Hepatocyte (in vitro differentiated cells): ENCODE data around the gene MRE11. TPM values are rescaled to one million over a fixed set of nuclear protein-coding genes. Genes with fewer than 3 reads are reported as not detected.

ENCODE experiments used
- DNase-seq: peaks from one replicate; pipeline ENCODE4 v3.0.0-alpha.2; 2016; ENCODE audit warnings: low spot score
- H2AFZ ChIP-seq: fragments of 200-600 bp; sonication (generic); 2 replicates; pipeline ENCODE4 v1.6.0; 2016; ENCODE audit warnings: antibody characterized with exemption, mild to moderate bottlenecking
- H3K27ac ChIP-seq: fragments of 200-600 bp; sonication (generic); 2 replicates; pipeline ENCODE4 v1.5.1; 2016; ENCODE audit warnings: mild to moderate bottlenecking
- H3K27me3 ChIP-seq: fragments of 200-600 bp; sonication (generic); 2 replicates; pipeline ENCODE4 v1.6.1; 2016
- H3K36me3 ChIP-seq: fragments of 200-600 bp; sonication (generic); replicated peaks from 2 replicates; pipeline ENCODE4 v1.5.1; 2016; ENCODE audit warnings: low read depth; ENCODE audit not compliant: insufficient read depth
- H3K4me1 ChIP-seq: fragments of 200-600 bp; sonication (generic); 2 replicates; pipeline ENCODE4 v1.5.1; 2016; ENCODE audit warnings: mild to moderate bottlenecking, moderate library complexity; ENCODE audit not compliant: insufficient read depth
- H3K4me2 ChIP-seq: fragments of 200-600 bp; sonication (generic); 2 replicates; pipeline ENCODE4 v1.6.0; 2016
- H3K4me3 ChIP-seq: fragments of 200-600 bp; sonication (generic); 2 replicates; pipeline ENCODE4 v1.5.1; 2016; ENCODE audit warnings: mild to moderate bottlenecking
- H3K79me2 ChIP-seq: fragments of 200-600 bp; sonication (generic); 2 replicates; pipeline ENCODE4 v1.6.0; 2017; ENCODE audit warnings: mild to moderate bottlenecking
- H3K9me2 ChIP-seq: fragments of 200-600 bp; sonication (generic); replicated peaks from 2 replicates; pipeline ENCODE4 v1.6.0; 2017; ENCODE audit warnings: mild to moderate bottlenecking; ENCODE audit not compliant: insufficient read depth
- H3K9me3 ChIP-seq: fragments of 200-600 bp; sonication (generic); 2 replicates; pipeline ENCODE4 v1.5.1; 2016; ENCODE audit warnings: low read depth, mild to moderate bottlenecking
- H4K20me1 ChIP-seq: fragments of 200-600 bp; sonication (generic); 2 replicates; pipeline ENCODE4 v1.6.0; 2016; ENCODE audit warnings: mild to moderate bottlenecking; ENCODE audit not compliant: insufficient read depth, poor library complexity, severe bottlenecking
- CTCF ChIP-seq: fragments of 200-600 bp; sonication (generic); IDR thresholded peaks from 2 replicates; pipeline ENCODE4 v1.5.1; 2016; ENCODE audit warnings: antibody characterized with exemption, mild to moderate bottlenecking; ENCODE audit not compliant: poor library complexity
- EZH2 ChIP-seq: fragments of 200-600 bp; sonication (generic); IDR thresholded peaks from 2 replicates; pipeline ENCODE4 v1.6.1; 2016; ENCODE audit warnings: antibody characterized with exemption, mild to moderate bottlenecking, borderline replicate concordance
- EZH2phosphoT487 ChIP-seq: fragments of 200-600 bp; sonication (generic); IDR thresholded peaks from one replicate; pipeline ENCODE4 v1.6.1; 2018; ENCODE audit warnings: antibody characterized with exemption, mild to moderate bottlenecking, low read depth, moderate library complexity; ENCODE audit not compliant: unreplicated experiment, severe bottlenecking
- WGBS: methylation state at CpG from one replicate; pipeline ENCODE4 v1.1.6; 2016; ENCODE audit warnings: low lambda C conversion rate; ENCODE audit errors: missing lambda C conversion rate; 5-methylcytosine and 5-hydroxymethylcytosine counted together
- polyA plus RNA-seq: library from polyadenylated mRNA; unstranded; fragments of >200 nt; fragmentation: Nextera tagmentation; extraction: Ambion mirVana; gene quantifications from 2 replicates; pipeline ENCODE4 v1.2.1, GENCODE V29; 2016
- total RNA-seq: library from RNA; depleted of rRNA; stranded (reverse); fragments of >200 nt; gene quantifications from 2 replicates; pipeline ENCODE4 v1.2.3, GENCODE V29; 2014

Gene MRE11
- total and polyA plus RNA-seq, 2 experiments from 2014 or later: 9.4 to 17.6 TPM

DNA sequence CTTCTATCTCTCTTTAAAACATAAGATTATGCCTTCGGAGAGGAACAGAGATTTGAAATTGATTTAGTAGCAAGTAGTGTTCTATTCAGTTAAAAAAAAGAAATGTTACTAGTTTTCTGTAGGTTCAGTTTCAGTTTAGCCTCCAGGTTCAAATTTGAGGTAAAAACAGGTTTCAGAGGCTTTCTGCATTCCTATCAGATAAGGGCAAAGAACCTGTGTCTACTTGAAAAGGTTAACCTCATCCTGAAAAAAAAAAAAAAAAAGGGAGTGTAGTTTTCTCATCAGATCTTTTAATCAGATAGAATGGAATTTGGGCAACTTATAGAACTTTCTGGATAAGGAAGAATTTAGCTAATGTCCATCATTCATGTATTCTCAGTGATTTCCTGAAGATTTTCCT lies 30.7 kb upstream of the MRE11 start:
- peaks cover 11% of the 10 kb centered on the region for H3K4me1 ChIP-seq
- H2AFZ ChIP-seq: no peak overlapping the region
- TF ChIP-seq EZH2: no peak
- H3K36me3 ChIP-seq: no peaks in the 10 kb centered on the region
- H3K4me2 ChIP-seq: no peak overlapping the region
- H3K9me3 ChIP-seq: no peaks in the 10 kb centered on the region
- no peaks in the 10 kb centered on the region for H4K20me1 ChIP-seq
- WGBS: 93% methylated on average over 1 of the region's 1 CpG
- H3K27ac ChIP-seq: no peak overlapping the region
- DNase-seq: no peak
- no peaks in the 10 kb centered on the region for H3K27me3 ChIP-seq
- no peaks in the 10 kb centered on the region for H3K79me2 ChIP-seq
- no peaks in the 10 kb centered on the region for H3K9me2 ChIP-seq
- H3K4me3 ChIP-seq: no peak overlapping the region

- H3K4me2 ChIP-seq: no peak overlapping the region
- H4K20me1 ChIP-seq: no peaks in the 10 kb centered on the region
- H3K36me3 ChIP-seq: no peaks in the 10 kb centered on the region
- no peaks in the 10 kb centered on the region for H3K9me3 ChIP-seq
- TF ChIP-seq EZH2 (no peak), CTCF (peak; percentile 33)
- no peak for DNase-seq
- WGBS: 57% methylated on average over 5 of the region's 5 CpGs
- no peaks in the 10 kb centered on the region for H3K27me3 ChIP-seq
- no peak overlapping the region for H2AFZ ChIP-seq
- no peak overlapping the region for H3K4me3 ChIP-seq
- no peaks in the 10 kb centered on the region for H3K79me2 ChIP-seq
- H3K27ac ChIP-seq: no peak overlapping the region
- H3K4me1 ChIP-seq: peaks cover 11% of the 10 kb centered on the region
- no peaks in the 10 kb centered on the region for H3K9me2 ChIP-seq
These were observed 28.0 kb upstream of the MRE11 start for GRCh38 chr11:94521684-94522083.

DNA sequence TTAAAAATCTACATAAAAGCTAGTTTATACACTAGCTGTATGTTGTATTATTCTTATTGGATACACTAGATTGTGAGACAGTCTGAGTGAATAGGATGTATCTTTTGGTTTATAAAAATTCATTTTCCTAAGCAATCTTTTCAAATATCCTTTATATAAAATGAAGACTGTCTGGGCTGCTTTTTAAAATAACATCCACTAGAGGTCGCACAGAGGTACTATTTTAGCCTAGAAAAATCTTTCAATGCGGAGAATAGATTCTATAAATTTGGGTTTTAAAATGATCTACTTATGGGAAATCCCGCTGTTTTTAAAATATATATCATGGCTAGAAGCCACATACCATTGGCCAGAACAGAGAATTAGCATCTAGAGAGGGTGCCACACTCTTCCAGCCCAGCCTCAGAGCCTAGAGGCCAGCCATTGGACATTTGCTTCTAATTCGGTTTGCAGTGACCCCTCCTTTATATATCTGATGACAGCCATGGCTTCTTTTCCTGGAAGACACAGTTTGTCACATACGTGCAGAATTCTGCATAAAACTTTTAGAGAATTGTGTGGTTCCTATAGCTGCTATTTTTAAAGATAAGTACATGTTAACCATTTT lies 25.9 kb upstream of the MRE11 start:
- Histone ChIP-seq H3K9me3 (no peaks in the 10 kb centered on the region), H3K4me1 (no peaks in the 10 kb centered on the region), H3K36me3 (no peaks in the 10 kb centered on the region), H3K4me3 (no peak overlapping the region), H3K79me2 (no peaks in the 10 kb centered on the region), H3K27ac (no peak overlapping the region), H3K27me3 (peaks cover 3% of the 10 kb centered on the region), H4K20me1 (no peaks in the 10 kb centered on the region), H3K4me2 (peak overlapping the region; percentile 32), H3K9me2 (no peaks in the 10 kb centered on the region), H2AFZ (no peak overlapping the region)
- WGBS: 17% methylated on average over 5 of the region's 5 CpGs
- TF ChIP-seq CTCF (peak; percentile 81), EZH2 (no peak), EZH2phosphoT487 (no peak)
- DNase-seq: peak; percentile 52

DNA sequence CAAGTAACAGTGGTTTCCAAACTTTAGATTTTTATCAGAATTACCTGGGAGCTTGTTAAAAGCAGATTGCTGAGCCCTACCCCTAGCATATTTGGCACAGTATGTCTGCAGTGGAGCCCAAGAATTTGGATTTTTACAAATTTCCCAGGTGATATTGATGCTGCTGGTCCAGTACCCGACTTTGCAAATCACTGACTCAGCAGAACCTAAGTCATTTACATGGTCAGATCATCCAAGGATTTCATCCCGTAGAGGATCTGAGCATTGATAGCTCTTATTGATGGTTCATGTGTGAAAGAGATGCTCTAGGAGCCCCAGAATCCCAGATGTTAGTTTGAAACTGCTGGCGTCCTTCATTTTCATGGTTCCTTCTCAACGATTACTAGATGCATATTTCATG lies 24.7 kb upstream of the MRE11 start:
- H3K27ac ChIP-seq: no peak overlapping the region
- H3K27me3 ChIP-seq: peaks cover 3% of the 10 kb centered on the region
- H3K4me2 ChIP-seq: no peak overlapping the region
- H4K20me1 ChIP-seq: no peaks in the 10 kb centered on the region
- no peak overlapping the region for H3K4me3 ChIP-seq
- no peaks in the 10 kb centered on the region for H3K9me2 ChIP-seq
- no peaks in the 10 kb centered on the region for H3K9me3 ChIP-seq
- no peaks in the 10 kb centered on the region for H3K36me3 ChIP-seq
- DNase-seq: no peak
- H2AFZ ChIP-seq: no peak overlapping the region
- no peaks in the 10 kb centered on the region for H3K4me1 ChIP-seq
- TF ChIP-seq EZH2: no peak
- TF ChIP-seq EZH2phosphoT487: no peak
- TF ChIP-seq CTCF: no peak
- H3K79me2 ChIP-seq: no peaks in the 10 kb centered on the region
- 74% methylated on average over 4 of the region's 4 CpGs for WGBS
